GM20000 (cell line): Measurements from ENCODE around the gene CD84.
A peak's percentile ranks its signal among the peaks of the same experiment; 100 is the strongest.

Source experiments
- DNase-seq: peaks from one replicate; pipeline ENCODE4 v3.0.0; 2012; ENCODE audit warnings: low spot score
- CTCF ChIP-seq: IDR thresholded peaks from 2 replicates; pipeline ENCODE4 v1.5.1; 2012; ENCODE audit warnings: mild to moderate bottlenecking, control low read depth; ENCODE audit errors: extremely low read depth, missing control alignments

The CD84 gene

GRCh38 chr1:160608514-160608913 lies 29.2 kb upstream of the CD84 start:
- TF ChIP-seq CTCF: no peak
- DNase-seq: no peak

- no peak for DNase-seq
- no peak for TF ChIP-seq CTCF
Measured at GRCh38 chr1:160608057-160608456, 28.8 kb upstream of the CD84 start.

- DNase-seq: no peak
- TF ChIP-seq CTCF: no peak
Measured at GRCh38 chr1:160607672-160608032, 28.4 kb upstream of the CD84 start.

- TF ChIP-seq CTCF: peak; percentile 22
- DNase-seq: peak; percentile 65
Measured at GRCh38 chr1:160607011-160607671, 27.8 kb upstream of the CD84 start.

GRCh38 chr1:160606611-160607010 lies 27.3 kb upstream of the CD84 start:
- no peak for TF ChIP-seq CTCF
- DNase-seq: no peak

- no peak for TF ChIP-seq CTCF
- DNase-seq: no peak
Measured at GRCh38 chr1:160605792-160606479, 26.6 kb upstream of the CD84 start.

GRCh38 chr1:160605205-160605604 lies 25.9 kb upstream of the CD84 start:
- DNase-seq: no peak
- TF ChIP-seq CTCF: no peak
